Measurements from ENCODE around the gene CHCHD3.
A peak's percentile ranks its signal among the peaks of the same experiment; 100 is the strongest.

The CHCHD3 gene

DNA sequence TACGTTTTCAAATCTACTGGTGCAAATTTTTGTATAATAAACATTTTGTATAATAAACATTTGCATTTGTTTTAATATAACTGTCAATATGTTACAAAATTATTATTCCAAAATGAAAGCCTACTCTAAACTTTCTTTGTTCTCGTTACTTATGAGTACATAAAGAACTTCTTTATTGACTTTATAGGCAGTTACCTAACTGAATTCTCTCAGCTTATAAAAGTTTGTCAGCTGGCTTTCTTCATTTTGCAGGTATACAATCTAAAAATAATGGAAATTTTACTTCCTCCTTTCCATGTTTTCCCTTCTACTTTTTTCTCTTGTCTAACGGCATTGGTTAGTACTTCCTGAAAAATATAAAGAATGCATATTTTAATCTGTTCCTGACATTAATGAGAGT lies 137.1 kb downstream of the CHCHD3 start:
- POLR2A ChIA-PET: no interaction called here
- DNase-seq: no peak
- Histone ChIP-seq H3K36me3 (ENCODE audit: control insufficient read depth in 4 of 4, insufficient read depth in 4 of 4, low read length in 3 of 4) (peaks cover 0 to 6% (median under 1%) of the 10 kb centered on the region in 4 experiments), H3K27ac (ENCODE audit: insufficient read depth in 1 of 2, low read depth in 1 of 2, low read length in 2 of 2, poor library complexity in 1 of 2, severe bottlenecking in 2 of 2) (no peak overlapping the region), H3K4me1 (ENCODE audit: control extremely low read depth in 1 of 4, control insufficient read depth in 4 of 4, insufficient read depth in 4 of 4, low read length in 3 of 4) (peaks cover 0 to 12% (median 7%) of the 10 kb centered on the region in 4 experiments), H3K9me3 (ENCODE audit: control extremely low read depth in 1 of 5, control insufficient read depth in 4 of 5, insufficient read depth in 2 of 5, low read depth in 1 of 5, low read length in 4 of 5) (no peaks in the 10 kb centered on the region), H3K27me3 (replicated peaks in 2 of 5; ENCODE audit: control insufficient read depth in 4 of 5, insufficient read depth in 5 of 5, low read length in 4 of 5) (no peaks in the 10 kb centered on the region), H3K4me3 (ENCODE audit: control insufficient read depth in 1 of 7, extremely low read depth in 1 of 7, insufficient read depth in 4 of 7, low read depth in 2 of 7, low read length in 6 of 7) (no peak overlapping the region)
- CTCF ChIA-PET: no interaction called here
- WGBS (ENCODE audit: insufficient coverage): no CpG with 5 or more reads among the region's 3 CpGs

DNA sequence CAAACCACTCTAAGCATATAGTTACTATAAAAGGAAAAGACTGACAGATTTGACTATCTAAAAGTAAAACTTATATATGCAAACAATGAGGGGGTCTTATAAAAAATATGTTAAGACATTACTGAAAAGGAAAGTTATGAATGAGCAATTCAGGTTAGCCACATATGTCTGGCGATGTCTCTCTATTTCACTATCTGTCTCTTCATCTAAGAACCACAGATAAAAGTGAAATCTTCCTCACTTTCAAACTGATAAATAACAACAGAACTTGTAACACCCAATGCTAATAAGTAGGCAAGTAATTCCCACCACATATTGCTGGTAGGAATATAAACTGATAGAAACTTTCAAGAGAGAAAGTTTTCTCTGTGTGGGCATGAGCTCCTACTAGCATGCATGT lies 138.2 kb downstream of the CHCHD3 start:
- CTCF ChIA-PET: no interaction called here

DNA sequence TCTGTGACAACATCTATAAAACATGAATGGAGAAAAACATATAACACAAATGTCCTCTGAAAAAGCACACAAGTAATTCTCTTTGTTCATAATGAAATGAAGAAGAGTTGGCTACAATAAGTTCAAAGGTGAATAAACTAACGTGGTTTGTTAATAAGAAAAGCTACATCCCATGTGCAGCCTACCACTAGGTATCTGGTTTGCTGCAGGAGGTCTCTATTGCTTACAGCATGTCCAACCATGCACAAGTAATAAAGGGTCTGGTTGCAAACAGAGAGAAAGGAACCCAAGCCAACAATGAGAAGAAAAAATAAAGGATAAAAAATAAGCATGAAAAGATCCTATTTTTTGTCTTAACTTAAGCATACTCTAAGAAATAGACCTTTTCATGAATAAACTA lies 139.2 kb downstream of the CHCHD3 start:
- CTCF ChIA-PET: no interaction called here
- H3K27me3 ChIP-seq (replicated peaks in 2 of 5; ENCODE audit: control insufficient read depth in 4 of 5, insufficient read depth in 5 of 5, low read length in 4 of 5): no peaks in the 10 kb centered on the region
- peaks cover 0 to 5% (median 1%) of the 10 kb centered on the region in 4 experiments for H3K36me3 ChIP-seq (ENCODE audit: control insufficient read depth in 4 of 4, insufficient read depth in 4 of 4, low read length in 3 of 4)
- no peak for DNase-seq
- POLR2A ChIA-PET: interaction anchor here (0.5 kb wide), 1 partner anchor 421 kb away, joined by 3 read pairs; no protein-coding TSS in a partner anchor
- H3K27ac ChIP-seq (ENCODE audit: insufficient read depth in 1 of 2, low read depth in 1 of 2, low read length in 2 of 2, poor library complexity in 1 of 2, severe bottlenecking in 2 of 2): no peak overlapping the region
- no peak overlapping the region for H3K4me3 ChIP-seq (ENCODE audit: control insufficient read depth in 1 of 7, extremely low read depth in 1 of 7, insufficient read depth in 4 of 7, low read depth in 2 of 7, low read length in 6 of 7)
- H3K9me3 ChIP-seq (ENCODE audit: control extremely low read depth in 1 of 5, control insufficient read depth in 4 of 5, insufficient read depth in 2 of 5, low read depth in 1 of 5, low read length in 4 of 5): no peaks in the 10 kb centered on the region
- peaks cover 0 to 12% (median 7%) of the 10 kb centered on the region in 4 experiments for H3K4me1 ChIP-seq (ENCODE audit: control extremely low read depth in 1 of 4, control insufficient read depth in 4 of 4, insufficient read depth in 4 of 4, low read length in 3 of 4)
- no CpG with 5 or more reads among the region's 1 CpG for WGBS (ENCODE audit: insufficient coverage)

More for the DNA sequence above, 138.2 kb downstream of the CHCHD3 start:
- H3K9me3 ChIP-seq (ENCODE audit: control extremely low read depth in 1 of 5, control insufficient read depth in 4 of 5, insufficient read depth in 2 of 5, low read depth in 1 of 5, low read length in 4 of 5): no peaks in the 10 kb centered on the region
- H3K27me3 ChIP-seq (replicated peaks in 2 of 5; ENCODE audit: control insufficient read depth in 4 of 5, insufficient read depth in 5 of 5, low read length in 4 of 5): no peaks in the 10 kb centered on the region
- DNase-seq: no peak
- no CpG with 5 or more reads among the region's 1 CpG for WGBS (ENCODE audit: insufficient coverage)
- H3K27ac ChIP-seq (ENCODE audit: insufficient read depth in 1 of 2, low read depth in 1 of 2, low read length in 2 of 2, poor library complexity in 1 of 2, severe bottlenecking in 2 of 2): no peak overlapping the region
- H3K36me3 ChIP-seq (ENCODE audit: control insufficient read depth in 4 of 4, insufficient read depth in 4 of 4, low read length in 3 of 4): peaks cover 0 to 2% (median under 1%) of the 10 kb centered on the region in 4 experiments
- no peak overlapping the region for H3K4me3 ChIP-seq (ENCODE audit: control insufficient read depth in 1 of 7, extremely low read depth in 1 of 7, insufficient read depth in 4 of 7, low read depth in 2 of 7, low read length in 6 of 7)
- peaks cover 0 to 12% (median 7%) of the 10 kb centered on the region in 4 experiments for H3K4me1 ChIP-seq (ENCODE audit: control extremely low read depth in 1 of 4, control insufficient read depth in 4 of 4, insufficient read depth in 4 of 4, low read length in 3 of 4)
- POLR2A ChIA-PET: no interaction called here

DNA sequence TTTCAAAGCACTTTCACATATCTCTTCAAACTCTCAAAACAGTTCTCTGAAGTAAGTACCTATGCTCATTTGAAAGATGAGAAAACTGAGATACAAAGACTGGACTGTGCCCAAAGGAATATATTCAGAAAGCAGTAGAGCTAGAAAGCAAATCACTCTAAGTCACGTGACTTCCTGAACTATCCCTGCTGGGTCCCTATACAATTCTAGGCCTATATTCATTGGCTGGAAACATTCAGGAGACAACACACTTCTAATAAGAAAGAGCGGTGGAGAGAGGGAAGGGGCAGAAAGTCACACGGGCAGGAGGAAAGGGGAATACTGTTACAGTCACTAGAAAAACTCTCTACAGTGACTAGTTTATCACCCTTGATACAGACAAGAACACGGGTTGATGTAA lies 140.0 kb downstream of the CHCHD3 start:
- Histone ChIP-seq H3K9me3 (ENCODE audit: control extremely low read depth in 1 of 5, control insufficient read depth in 4 of 5, insufficient read depth in 2 of 5, low read depth in 1 of 5, low read length in 4 of 5) (no peaks in the 10 kb centered on the region), H3K4me1 (ENCODE audit: control extremely low read depth in 1 of 4, control insufficient read depth in 4 of 4, insufficient read depth in 4 of 4, low read length in 3 of 4) (peaks cover 0 to 12% (median 7%) of the 10 kb centered on the region in 4 experiments), H3K36me3 (ENCODE audit: control insufficient read depth in 4 of 4, insufficient read depth in 4 of 4, low read length in 3 of 4) (peaks cover 0 to 5% (median 1%) of the 10 kb centered on the region in 4 experiments), H3K4me3 (ENCODE audit: control insufficient read depth in 1 of 7, extremely low read depth in 1 of 7, insufficient read depth in 4 of 7, low read depth in 2 of 7, low read length in 6 of 7) (no peak overlapping the region), H3K27ac (ENCODE audit: insufficient read depth in 1 of 2, low read depth in 1 of 2, low read length in 2 of 2, poor library complexity in 1 of 2, severe bottlenecking in 2 of 2) (no peak overlapping the region), H3K27me3 (replicated peaks in 2 of 5; ENCODE audit: control insufficient read depth in 4 of 5, insufficient read depth in 5 of 5, low read length in 4 of 5) (no peaks in the 10 kb centered on the region)
- POLR2A ChIA-PET: no interaction called here
- CTCF ChIA-PET: interaction anchor here (1.4 kb wide), 1 partner anchor 12 kb away, joined by 3 read pairs; no protein-coding TSS in a partner anchor
- WGBS (ENCODE audit: insufficient coverage): 89% methylated on average over 1 of the region's 4 CpGs
- DNase-seq: no peak

DNA sequence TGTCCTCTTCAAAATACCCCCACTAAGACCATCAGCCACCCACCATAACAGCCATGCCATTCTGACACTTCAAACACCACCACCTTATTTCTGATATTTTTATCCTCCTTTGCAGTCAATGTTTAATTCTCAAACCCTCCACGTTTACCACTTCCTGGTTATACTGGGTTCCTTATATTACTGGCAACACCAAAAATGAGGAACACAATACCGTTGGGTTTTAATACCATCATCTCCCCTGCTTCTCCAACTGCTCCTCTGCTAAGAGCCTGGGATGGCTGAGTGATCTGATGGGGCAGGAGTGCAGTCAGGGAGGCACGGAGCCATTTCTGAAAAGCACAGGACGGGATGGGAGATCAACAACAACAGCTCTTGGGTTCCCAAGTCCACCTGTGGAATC lies 140.5 kb downstream of the CHCHD3 start:
- Histone ChIP-seq H3K4me3 (ENCODE audit: control insufficient read depth in 1 of 7, extremely low read depth in 1 of 7, insufficient read depth in 4 of 7, low read depth in 2 of 7, low read length in 6 of 7) (no peak overlapping the region), H3K27ac (ENCODE audit: insufficient read depth in 1 of 2, low read depth in 1 of 2, low read length in 2 of 2, poor library complexity in 1 of 2, severe bottlenecking in 2 of 2) (no peak overlapping the region), H3K27me3 (replicated peaks in 2 of 5; ENCODE audit: control insufficient read depth in 4 of 5, insufficient read depth in 5 of 5, low read length in 4 of 5) (no peaks in the 10 kb centered on the region), H3K4me1 (ENCODE audit: control extremely low read depth in 1 of 4, control insufficient read depth in 4 of 4, insufficient read depth in 4 of 4, low read length in 3 of 4) (peaks cover 0 to 12% (median 7%) of the 10 kb centered on the region in 4 experiments), H3K9me3 (ENCODE audit: control extremely low read depth in 1 of 5, control insufficient read depth in 4 of 5, insufficient read depth in 2 of 5, low read depth in 1 of 5, low read length in 4 of 5) (no peaks in the 10 kb centered on the region), H3K36me3 (ENCODE audit: control insufficient read depth in 4 of 4, insufficient read depth in 4 of 4, low read length in 3 of 4) (peaks cover 0 to 5% (median 2%) of the 10 kb centered on the region in 4 experiments)
- 47% methylated on average over 4 of the region's 4 CpGs for WGBS (ENCODE audit: insufficient coverage)
- CTCF ChIA-PET: interaction anchor here (1.4 kb wide), 1 partner anchor 12 kb away, joined by 3 read pairs; no protein-coding TSS in a partner anchor
- peak in 2 of 3 donors; percentile 32 to 50 for DNase-seq
- POLR2A ChIA-PET: no interaction called here

DNA sequence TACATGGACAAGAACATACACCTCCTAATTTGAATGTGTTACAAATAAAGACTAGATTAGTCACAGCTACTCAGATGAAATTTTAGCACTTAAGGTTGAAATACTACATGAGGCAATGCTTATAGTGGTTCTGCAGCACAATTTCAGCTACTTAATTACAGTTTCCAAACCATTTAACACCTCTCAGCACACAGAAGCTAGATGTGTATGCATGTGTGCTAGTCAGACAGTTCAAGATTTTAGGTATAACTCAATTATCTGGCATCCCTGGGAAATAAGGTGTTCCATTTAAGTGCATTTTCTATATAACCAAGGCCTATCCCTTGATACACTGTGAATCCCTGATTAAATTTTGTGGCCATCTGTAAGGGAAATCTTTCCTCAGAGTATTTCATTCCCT lies 141.8 kb downstream of the CHCHD3 start:
- CTCF ChIA-PET: no interaction called here

DNA sequence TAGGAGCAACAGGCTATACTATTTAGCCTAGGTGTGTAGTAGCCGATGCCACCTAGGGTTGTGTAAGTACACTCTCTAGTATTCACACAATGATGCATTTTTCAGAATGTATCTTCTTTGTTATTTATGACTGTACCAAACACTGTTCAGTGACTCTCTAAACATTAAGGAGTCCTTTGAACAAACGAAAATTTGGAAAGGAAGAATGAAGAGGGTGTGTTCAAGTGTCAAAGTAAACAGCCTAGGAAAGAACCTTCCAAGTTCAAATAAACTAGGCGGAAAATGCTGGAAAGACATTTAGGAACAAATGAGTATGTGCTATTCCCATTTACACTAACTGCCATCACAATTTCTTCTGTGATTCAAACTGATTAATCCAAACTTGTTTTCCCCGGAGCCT lies 142.4 kb downstream of the CHCHD3 start:
- POLR2A ChIA-PET: no interaction called here
- H3K27me3 ChIP-seq (replicated peaks in 2 of 5; ENCODE audit: control insufficient read depth in 4 of 5, insufficient read depth in 5 of 5, low read length in 4 of 5): no peaks in the 10 kb centered on the region
- H3K9me3 ChIP-seq (ENCODE audit: control extremely low read depth in 1 of 5, control insufficient read depth in 4 of 5, insufficient read depth in 2 of 5, low read depth in 1 of 5, low read length in 4 of 5): peaks cover 0 to 10% (median 5%) of the 10 kb centered on the region in 5 experiments
- H3K4me1 ChIP-seq (ENCODE audit: control extremely low read depth in 1 of 4, control insufficient read depth in 4 of 4, insufficient read depth in 4 of 4, low read length in 3 of 4): peaks cover 0 to 12% (median 7%) of the 10 kb centered on the region in 4 experiments
- H3K4me3 ChIP-seq (ENCODE audit: control insufficient read depth in 1 of 7, extremely low read depth in 1 of 7, insufficient read depth in 4 of 7, low read depth in 2 of 7, low read length in 6 of 7): no peak overlapping the region
- no peak for DNase-seq
- no peak overlapping the region for H3K27ac ChIP-seq (ENCODE audit: insufficient read depth in 1 of 2, low read depth in 1 of 2, low read length in 2 of 2, poor library complexity in 1 of 2, severe bottlenecking in 2 of 2)
- 100% methylated on average over 2 of the region's 4 CpGs for WGBS (ENCODE audit: insufficient coverage)
- CTCF ChIA-PET: no interaction called here
- H3K36me3 ChIP-seq (ENCODE audit: control insufficient read depth in 4 of 4, insufficient read depth in 4 of 4, low read length in 3 of 4): peaks cover 2 to 9% (median 5%) of the 10 kb centered on the region in 4 experiments

More for the DNA sequence above, 141.8 kb downstream of the CHCHD3 start:
- POLR2A ChIA-PET: no interaction called here
- H3K9me3 ChIP-seq (ENCODE audit: control extremely low read depth in 1 of 5, control insufficient read depth in 4 of 5, insufficient read depth in 2 of 5, low read depth in 1 of 5, low read length in 4 of 5): peaks cover 0 to 10% (median 5%) of the 10 kb centered on the region in 5 experiments
- no peak for DNase-seq
- H3K27me3 ChIP-seq (replicated peaks in 2 of 5; ENCODE audit: control insufficient read depth in 4 of 5, insufficient read depth in 5 of 5, low read length in 4 of 5): no peaks in the 10 kb centered on the region
- no peak overlapping the region for H3K27ac ChIP-seq (ENCODE audit: insufficient read depth in 1 of 2, low read depth in 1 of 2, low read length in 2 of 2, poor library complexity in 1 of 2, severe bottlenecking in 2 of 2)
- peaks cover 2 to 9% (median 5%) of the 10 kb centered on the region in 4 experiments for H3K36me3 ChIP-seq (ENCODE audit: control insufficient read depth in 4 of 4, insufficient read depth in 4 of 4, low read length in 3 of 4)
- H3K4me1 ChIP-seq (ENCODE audit: control extremely low read depth in 1 of 4, control insufficient read depth in 4 of 4, insufficient read depth in 4 of 4, low read length in 3 of 4): peaks cover 0 to 12% (median 7%) of the 10 kb centered on the region in 4 experiments
- no peak overlapping the region for H3K4me3 ChIP-seq (ENCODE audit: control insufficient read depth in 1 of 7, extremely low read depth in 1 of 7, insufficient read depth in 4 of 7, low read depth in 2 of 7, low read length in 6 of 7)

Measured in common myeloid progenitor, CD34-positive (primary cell).